Smooth muscle cell (in vitro differentiated cells): ENCODE measurements around the gene WDFY4. TPM values are rescaled to one million over a fixed set of nuclear protein-coding genes. Genes with fewer than 3 reads are reported as not detected.

ENCODE experiments used
- DNase-seq: peaks from one replicate; lab custom pipeline; 2025; ENCODE audit not compliant: unreplicated experiment; lab: John Stamatoyannopoulos, UW
- H2AFZ ChIP-seq: fragments of 200-600 bp; sonication (generic); 2 replicates; pipeline ENCODE4 v1.6.0; 2016; ENCODE audit warnings: antibody characterized with exemption, low read depth, mild to moderate bottlenecking
- H3F3A ChIP-seq: fragments of 200-600 bp; sonication (generic); 2 replicates; pipeline ENCODE4 v1.6.0; 2017; ENCODE audit warnings: antibody characterized with exemption, low read depth
- H3K27ac ChIP-seq: fragments of 200-600 bp; sonication (generic); 2 replicates; pipeline ENCODE4 v1.5.1; 2016; ENCODE audit warnings: low read depth, mild to moderate bottlenecking
- H3K27me3 ChIP-seq: fragments of 200-600 bp; sonication (generic); 2 replicates; pipeline ENCODE4 v1.6.1; 2016; ENCODE audit warnings: low read depth, mild to moderate bottlenecking
- H3K36me3 ChIP-seq: fragments of 200-600 bp; sonication (generic); 2 replicates; pipeline ENCODE4 v1.5.1; 2016; ENCODE audit warnings: low read depth
- H3K4me1 ChIP-seq: fragments of 200-600 bp; sonication (generic); 2 replicates; pipeline ENCODE4 v1.5.1; 2016; ENCODE audit warnings: low read depth
- H3K4me2 ChIP-seq: fragments of 200-600 bp; sonication (generic); 2 replicates; pipeline ENCODE4 v1.6.0; 2016; ENCODE audit warnings: mild to moderate bottlenecking
- H3K4me3 ChIP-seq: fragments of 200-600 bp; sonication (generic); 2 replicates; pipeline ENCODE4 v1.5.1; 2016; ENCODE audit warnings: mild to moderate bottlenecking
- H3K79me2 ChIP-seq: fragments of 200-600 bp; sonication (generic); 2 replicates; pipeline ENCODE4 v1.6.0; 2016; ENCODE audit warnings: low read depth, mild to moderate bottlenecking
- H3K9ac ChIP-seq: fragments of 200-600 bp; sonication (generic); 2 replicates; pipeline ENCODE4 v1.6.0; 2016; ENCODE audit warnings: low read depth
- H3K9me3 ChIP-seq: fragments of 200-600 bp; sonication (generic); replicated peaks from 2 replicates; pipeline ENCODE4 v1.5.1; 2016; ENCODE audit warnings: low read depth
- H4K20me1 ChIP-seq: fragments of 200-600 bp; sonication (generic); 2 replicates; pipeline ENCODE4 v1.6.0; 2016; ENCODE audit warnings: low read depth
- CTCF ChIP-seq: fragments of 200-600 bp; sonication (generic); IDR thresholded peaks from 2 replicates; pipeline ENCODE4 v1.5.1; 2017; ENCODE audit warnings: borderline replicate concordance, mild to moderate bottlenecking, antibody characterized with exemption; ENCODE audit not compliant: insufficient read depth, poor library complexity, severe bottlenecking
- WGBS: methylation state at CpG from one replicate; pipeline ENCODE4 v1.1.7; 2016; ENCODE audit warnings: low lambda C conversion rate; 5-methylcytosine and 5-hydroxymethylcytosine counted together
- polyA plus RNA-seq: library from polyadenylated mRNA; unstranded; fragments of >200 nt; fragmentation: Nextera tagmentation; extraction: Ambion mirVana; gene quantifications from 2 replicates; pipeline ENCODE4 v1.2.1, GENCODE V29; 2016
- total RNA-seq: library from RNA; depleted of rRNA; stranded (reverse); fragments of >200 nt; gene quantifications from 2 replicates; pipeline ENCODE4 v1.2.3, GENCODE V29; 2014

The WDFY4 gene
- total and polyA plus RNA-seq, 2 experiments from 2014 or later, result not detected

GRCh38 chr10:48818081-48818480 lies 133.4 kb downstream of the WDFY4 start:
- Histone ChIP-seq H4K20me1 (no peaks in the 10 kb centered on the region), H3K27me3 (peaks cover under 1% of the 10 kb centered on the region), H3K4me2 (no peak overlapping the region), H3K4me3 (no peak overlapping the region), H2AFZ (no peak overlapping the region), H3K4me1 (no peaks in the 10 kb centered on the region), H3K36me3 (no peaks in the 10 kb centered on the region), H3K9me3 (no peaks in the 10 kb centered on the region), H3K27ac (no peak overlapping the region), H3K9ac (no peak overlapping the region), H3F3A (no peaks in the 10 kb centered on the region), H3K79me2 (no peaks in the 10 kb centered on the region)
- DNase-seq, result no peak
- TF ChIP-seq CTCF, result no peak
- WGBS, result 90% methylated on average over 2 of the region's 2 CpGs

GRCh38 chr10:48818861-48819520 lies 134.3 kb downstream of the WDFY4 start:
- no peak for DNase-seq
- H3K4me3 ChIP-seq, result no peak overlapping the region
- no peak for TF ChIP-seq CTCF
- peaks cover 9% of the 10 kb centered on the region for H3K27me3 ChIP-seq
- H3F3A ChIP-seq, result no peaks in the 10 kb centered on the region
- H3K4me2 ChIP-seq, result no peak overlapping the region
- H3K79me2 ChIP-seq, result no peaks in the 10 kb centered on the region
- no peaks in the 10 kb centered on the region for H4K20me1 ChIP-seq
- no peak overlapping the region for H3K9ac ChIP-seq
- H2AFZ ChIP-seq, result no peak overlapping the region
- no peaks in the 10 kb centered on the region for H3K9me3 ChIP-seq
- 93% methylated on average over 18 of the region's 18 CpGs for WGBS
- no peaks in the 10 kb centered on the region for H3K4me1 ChIP-seq
- no peaks in the 10 kb centered on the region for H3K36me3 ChIP-seq
- no peak overlapping the region for H3K27ac ChIP-seq

GRCh38 chr10:48819783-48820182 lies 135.1 kb downstream of the WDFY4 start:
- H3K4me1 ChIP-seq, result no peaks in the 10 kb centered on the region
- H3K4me2 ChIP-seq, result no peak overlapping the region
- no peak for TF ChIP-seq CTCF
- H3K79me2 ChIP-seq, result no peaks in the 10 kb centered on the region
- H3K36me3 ChIP-seq, result no peaks in the 10 kb centered on the region
- WGBS, result 86% methylated on average over 8 of the region's 8 CpGs
- H3K4me3 ChIP-seq, result no peak overlapping the region
- H2AFZ ChIP-seq, result no peak overlapping the region
- no peak overlapping the region for H3K27ac ChIP-seq
- peaks cover 16% of the 10 kb centered on the region for H3K27me3 ChIP-seq
- H4K20me1 ChIP-seq, result no peaks in the 10 kb centered on the region
- H3K9me3 ChIP-seq, result no peaks in the 10 kb centered on the region
- H3F3A ChIP-seq, result no peaks in the 10 kb centered on the region
- no peak overlapping the region for H3K9ac ChIP-seq
- DNase-seq, result no peak

- no peak overlapping the region for H3K27ac ChIP-seq
Measured at GRCh38 chr10:48820231-48820630, 135.6 kb downstream of the WDFY4 start.

More at GRCh38 chr10:48820231-48820630, 135.6 kb downstream of the WDFY4 start:
- H3K27me3 ChIP-seq, result peaks cover 16% of the 10 kb centered on the region
- no peak overlapping the region for H3K4me2 ChIP-seq
- no peaks in the 10 kb centered on the region for H3K79me2 ChIP-seq
- no peak for DNase-seq
- H3K4me1 ChIP-seq, result no peaks in the 10 kb centered on the region
- no peaks in the 10 kb centered on the region for H4K20me1 ChIP-seq
- H3K9ac ChIP-seq, result no peak overlapping the region
- no peaks in the 10 kb centered on the region for H3K36me3 ChIP-seq
- H3F3A ChIP-seq, result no peaks in the 10 kb centered on the region
- no peak overlapping the region for H2AFZ ChIP-seq
- H3K4me3 ChIP-seq, result no peak overlapping the region
- TF ChIP-seq CTCF, result no peak
- no peaks in the 10 kb centered on the region for H3K9me3 ChIP-seq
- WGBS, result 94% methylated on average over 9 of the region's 9 CpGs
